DOHH2 (cell line): ENCODE results near the gene ARIH2.

Source experiments
- H3F3A ChIP-seq: fragments of 200-600 bp; sonication (generic), shearing (Covaris generic); 2 replicates; pipeline ENCODE4 v1.6.0; 2016; ENCODE audit warnings: antibody characterized with exemption, mild to moderate bottlenecking; ENCODE audit not compliant: control insufficient read depth, insufficient read depth
- H3K27ac ChIP-seq: fragments of 200-600 bp; sonication (generic); 2 replicates; pipeline ENCODE4 v1.5.1; 2014; ENCODE audit warnings: low read depth, mild to moderate bottlenecking, low read length, moderate library complexity
- H3K27me3 ChIP-seq: fragments of 200-600 bp; sonication (generic); 2 replicates; pipeline ENCODE4 v1.6.1; 2014; ENCODE audit warnings: mild to moderate bottlenecking, low read length, mixed read lengths; ENCODE audit not compliant: control insufficient read depth
- H3K36me3 ChIP-seq: fragments of 200-600 bp; sonication (generic); 2 replicates; pipeline ENCODE4 v1.6.1; 2014; ENCODE audit warnings: mild to moderate bottlenecking, low read length, moderate library complexity, mixed read lengths; ENCODE audit not compliant: control insufficient read depth
- H3K4me1 ChIP-seq: fragments of 200-600 bp; sonication (generic); 2 replicates; pipeline ENCODE4 v1.6.1; 2014; ENCODE audit warnings: mild to moderate bottlenecking, low read length, mixed read lengths; ENCODE audit not compliant: control insufficient read depth
- H3K4me2 ChIP-seq: fragments of 200-600 bp; sonication (generic); 2 replicates; pipeline ENCODE4 v1.6.0; 2014; ENCODE audit warnings: mild to moderate bottlenecking, low read length, moderate library complexity
- H3K4me3 ChIP-seq: fragments of 200-600 bp; sonication (generic); 2 replicates; pipeline ENCODE4 v1.5.1; 2014; ENCODE audit warnings: mild to moderate bottlenecking, low read length, mixed read lengths
- H3K79me2 ChIP-seq: fragments of 200-600 bp; sonication (generic); 2 replicates; pipeline ENCODE4 v1.6.1; 2014; ENCODE audit warnings: mild to moderate bottlenecking, low read length, mixed read lengths; ENCODE audit not compliant: control insufficient read depth
- H3K9me2 ChIP-seq: fragments of 200-600 bp; sonication (generic); replicated peaks from 2 replicates; pipeline ENCODE4 v1.6.1; 2014; ENCODE audit warnings: mild to moderate bottlenecking, low read length, mixed read lengths; ENCODE audit not compliant: control insufficient read depth
- H3K9me3 ChIP-seq: fragments of 200-600 bp; sonication (generic); 2 replicates; pipeline ENCODE4 v1.6.1; 2014; ENCODE audit warnings: antibody characterized with exemption, low read length, mixed read lengths; ENCODE audit not compliant: control insufficient read depth, insufficient read depth
- H4K20me1 ChIP-seq: fragments of 200-600 bp; sonication (generic); 2 replicates; pipeline ENCODE4 v1.6.0; 2014; ENCODE audit warnings: low read depth, mild to moderate bottlenecking, antibody characterized with exemption, low read length, moderate library complexity; ENCODE audit not compliant: control insufficient read depth, insufficient read depth
- EZH2phosphoT487 ChIP-seq: fragments of 200-600 bp; sonication (generic); IDR thresholded peaks from 2 replicates; pipeline ENCODE4 v1.6.1; 2017; ENCODE audit warnings: borderline replicate concordance, mild to moderate bottlenecking, antibody characterized with exemption, low read length, moderate library complexity, mixed read lengths
- TF ChIP-seq, protein P1 (sequence below): fragments of 200-600 bp; sonication (generic); IDR thresholded peaks from one replicate; pipeline ENCODE4 v1.5.1; 2014; ENCODE audit warnings: antibody characterized with exemption, mild to moderate bottlenecking, low read depth, low read length; ENCODE audit not compliant: poor library complexity, severe bottlenecking

ARIH2 gene

DNA sequence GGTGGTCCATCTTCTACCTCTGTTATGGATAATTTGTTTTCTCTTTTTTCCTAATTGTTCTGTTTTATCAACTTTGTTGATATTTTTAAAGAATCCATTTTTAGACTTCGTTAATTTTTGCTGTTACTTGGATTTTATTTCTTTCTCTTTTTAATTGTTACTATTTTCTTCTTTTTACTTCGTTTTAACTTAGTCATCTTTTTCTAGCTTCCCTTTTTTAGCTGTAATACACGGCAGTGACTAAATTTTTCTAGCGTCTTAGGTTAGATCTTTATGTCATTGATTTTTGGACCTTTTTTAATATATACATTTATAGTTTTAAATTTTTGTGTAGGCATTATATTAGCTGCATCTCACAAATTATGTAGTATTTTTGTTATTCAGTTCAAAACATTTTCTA, 33.1 kb downstream of the ARIH2 start:
- H3F3A ChIP-seq: peaks cover 12% of the 10 kb centered on the region; the same call in 1 of the 2 replicates
- no peak overlapping the region for H3K4me3 ChIP-seq
- peaks cover 80% of the 10 kb centered on the region for H3K79me2 ChIP-seq
- H3K27me3 ChIP-seq: no peaks in the 10 kb centered on the region
- no peak overlapping the region for H3K4me2 ChIP-seq
- H3K4me1 ChIP-seq: peaks cover 9% of the 10 kb centered on the region
- no peak overlapping the region for H3K27ac ChIP-seq
- TF ChIP-seq, protein P1, sequence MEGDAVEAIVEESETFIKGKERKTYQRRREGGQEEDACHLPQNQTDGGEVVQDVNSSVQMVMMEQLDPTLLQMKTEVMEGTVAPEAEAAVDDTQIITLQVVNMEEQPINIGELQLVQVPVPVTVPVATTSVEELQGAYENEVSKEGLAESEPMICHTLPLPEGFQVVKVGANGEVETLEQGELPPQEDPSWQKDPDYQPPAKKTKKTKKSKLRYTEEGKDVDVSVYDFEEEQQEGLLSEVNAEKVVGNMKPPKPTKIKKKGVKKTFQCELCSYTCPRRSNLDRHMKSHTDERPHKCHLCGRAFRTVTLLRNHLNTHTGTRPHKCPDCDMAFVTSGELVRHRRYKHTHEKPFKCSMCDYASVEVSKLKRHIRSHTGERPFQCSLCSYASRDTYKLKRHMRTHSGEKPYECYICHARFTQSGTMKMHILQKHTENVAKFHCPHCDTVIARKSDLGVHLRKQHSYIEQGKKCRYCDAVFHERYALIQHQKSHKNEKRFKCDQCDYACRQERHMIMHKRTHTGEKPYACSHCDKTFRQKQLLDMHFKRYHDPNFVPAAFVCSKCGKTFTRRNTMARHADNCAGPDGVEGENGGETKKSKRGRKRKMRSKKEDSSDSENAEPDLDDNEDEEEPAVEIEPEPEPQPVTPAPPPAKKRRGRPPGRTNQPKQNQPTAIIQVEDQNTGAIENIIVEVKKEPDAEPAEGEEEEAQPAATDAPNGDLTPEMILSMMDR: no peak
- TF ChIP-seq EZH2phosphoT487: no peak
- no peaks in the 10 kb centered on the region for H3K9me2 ChIP-seq
- H3K9me3 ChIP-seq: no peaks in the 10 kb centered on the region
- H3K36me3 ChIP-seq: peaks cover 39% of the 10 kb centered on the region
- peaks cover 10% of the 10 kb centered on the region; the same call in 1 of the 2 replicates for H4K20me1 ChIP-seq

DNA sequence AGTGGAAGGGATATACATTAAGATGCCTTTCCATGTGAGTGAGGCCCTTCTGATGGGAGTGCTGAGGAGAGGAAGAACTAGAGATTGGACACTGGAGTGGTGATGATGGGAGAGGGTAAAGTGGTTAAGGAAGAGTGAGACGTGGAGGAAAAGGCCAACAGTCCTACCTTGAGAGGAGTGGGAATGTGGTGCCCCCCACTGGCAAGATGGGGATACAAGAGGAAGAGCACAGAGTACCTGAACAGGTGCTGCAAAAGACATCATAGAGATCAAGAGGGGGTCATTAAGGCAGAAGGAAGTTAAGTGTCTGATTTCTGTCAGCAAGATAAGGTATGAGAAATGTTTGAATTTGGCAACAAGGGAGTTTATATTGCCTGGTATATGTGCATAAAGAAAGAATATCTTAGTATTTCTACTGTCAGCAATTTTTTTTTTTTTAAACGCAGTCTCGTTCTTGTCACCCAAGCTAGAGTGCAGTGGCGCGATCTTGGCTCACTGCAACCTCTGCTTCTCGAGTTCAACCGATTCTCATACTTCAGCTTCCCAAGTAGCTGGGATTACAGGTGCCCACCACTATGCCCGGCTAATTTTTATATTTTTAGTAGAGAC, 34.0 kb downstream of the ARIH2 start:
- Histone ChIP-seq H3F3A (peaks cover 12% of the 10 kb centered on the region; the same call in 1 of the 2 replicates), H3K9me3 (no peaks in the 10 kb centered on the region), H3K36me3 (peaks cover 44% of the 10 kb centered on the region), H3K4me3 (no peak overlapping the region), H3K79me2 (peaks cover 82% of the 10 kb centered on the region), H3K9me2 (no peaks in the 10 kb centered on the region), H4K20me1 (peaks cover 10% of the 10 kb centered on the region; the same call in 1 of the 2 replicates), H3K4me1 (peaks cover 9% of the 10 kb centered on the region), H3K4me2 (no peak overlapping the region), H3K27me3 (no peaks in the 10 kb centered on the region), H3K27ac (no peak overlapping the region)
- no peak for TF ChIP-seq EZH2phosphoT487
- TF ChIP-seq, protein P1: peak; percentile 70

DNA sequence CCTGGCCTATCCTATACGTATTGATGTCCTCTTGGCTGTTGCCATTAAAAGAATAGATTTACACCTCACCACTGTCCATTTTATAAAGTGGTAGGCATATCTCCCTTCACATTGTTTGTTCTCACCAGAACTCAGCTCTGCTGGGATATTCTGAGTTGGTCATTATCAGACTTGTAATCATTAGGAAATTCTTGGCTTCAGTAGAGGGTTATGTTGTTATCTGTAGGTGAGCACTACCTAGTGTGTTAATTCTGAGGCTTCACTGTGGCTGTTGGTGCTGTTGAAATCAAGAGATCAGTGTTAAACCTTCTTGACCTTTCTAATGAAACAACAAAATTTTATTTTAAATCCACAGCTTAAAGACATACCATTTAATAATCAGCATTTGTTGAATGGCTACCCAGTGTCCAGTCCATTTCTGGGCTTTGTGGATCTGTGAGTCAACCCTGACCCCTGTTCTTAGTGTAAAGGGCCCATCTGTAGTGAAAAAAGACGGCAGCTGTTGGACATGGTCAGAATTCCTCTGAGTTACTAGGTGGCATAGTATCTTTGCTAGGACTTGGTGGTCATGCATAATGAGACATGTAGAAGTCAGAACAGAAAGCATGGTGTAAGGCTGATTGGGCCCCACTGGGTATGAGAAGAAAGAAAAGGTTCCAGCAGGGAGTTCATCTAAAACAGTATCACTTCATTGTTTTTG, 38.5 kb downstream of the ARIH2 start:
- Histone ChIP-seq H4K20me1 (peaks cover 7% of the 10 kb centered on the region; the same call in 1 of the 2 replicates), H3K27ac (no peak overlapping the region), H3K36me3 (peaks cover 55% of the 10 kb centered on the region), H3K27me3 (no peaks in the 10 kb centered on the region), H3F3A (no peaks in the 10 kb centered on the region), H3K4me1 (no peaks in the 10 kb centered on the region), H3K4me2 (no peak overlapping the region), H3K4me3 (no peak overlapping the region), H3K9me3 (no peaks in the 10 kb centered on the region), H3K79me2 (peaks cover 54% of the 10 kb centered on the region), H3K9me2 (no peaks in the 10 kb centered on the region)
- TF ChIP-seq EZH2phosphoT487: no peak
- TF ChIP-seq, protein P1: no peak
